GM21576 (cell line): ENCODE results near the gene GNG3.

Source experiments
- ATAC-seq: cut with Tn5 transposase; IDR thresholded peaks from one replicate; pipeline ENCODE4 v1.9.1; 2021; ENCODE audit warnings: mild to moderate bottlenecking, moderate library complexity; ENCODE audit not compliant: unreplicated experiment

GNG3 gene

DNA sequence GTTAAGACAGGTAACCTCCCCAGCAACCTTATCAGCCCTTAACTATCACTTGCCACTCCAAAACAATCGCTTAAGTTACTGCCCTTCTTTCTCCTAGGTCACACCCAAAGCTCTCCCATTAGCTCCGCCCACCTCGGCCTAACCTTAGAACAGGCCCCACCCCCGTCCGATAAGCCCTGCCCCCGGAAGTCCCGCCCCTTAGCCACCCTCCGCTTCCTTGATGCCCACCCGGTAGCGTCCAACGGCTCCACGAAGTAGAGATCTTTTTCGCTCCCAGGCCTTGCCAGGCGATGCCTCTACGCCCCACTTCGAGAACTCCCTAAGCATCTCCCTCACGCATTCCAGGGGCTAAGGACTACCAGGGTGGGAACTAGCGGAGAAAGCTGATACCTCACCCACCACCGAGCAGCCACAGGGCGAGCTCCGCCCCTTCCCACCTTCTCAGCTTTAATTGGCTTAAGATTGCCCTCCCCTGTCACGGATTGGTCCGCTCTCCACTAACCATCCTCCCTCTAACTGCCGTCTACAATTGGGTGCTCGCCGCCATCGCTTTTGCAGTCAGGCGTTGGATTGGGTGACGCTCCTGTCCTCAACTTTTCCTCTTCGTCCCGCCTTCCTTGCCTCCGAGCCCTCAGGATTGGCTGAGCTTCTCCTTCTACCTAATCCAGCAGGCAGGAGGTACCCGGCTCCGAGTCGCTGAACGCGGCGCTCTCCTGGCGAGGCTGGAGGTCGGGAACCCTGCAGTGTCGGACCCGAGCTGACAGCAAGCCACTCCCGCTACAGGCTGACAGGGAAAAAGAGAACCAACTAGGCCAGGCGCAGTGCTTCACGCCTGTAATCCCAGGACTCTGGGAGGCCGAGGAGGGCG lies 46.5 kb downstream of the GNG3 start, which contains the start of gene ZBTB3:
ZBTB3 (minus strand) TSS at position 425 of the 868 bp plus-strand sequence. CDS start 496 bp downstream, outside the sequence.
- peak; percentile 95 for ATAC-seq

GRCh38 chr11:62755086-62755615 lies 47.7 kb downstream of the GNG3 start:
- no peak for ATAC-seq

GRCh38 chr11:62757846-62758788 lies 50.6 kb downstream of the GNG3 start:
- ATAC-seq: no peak
